ENCODE data around the gene RAB4A. TPM values are rescaled to one million over a fixed set of nuclear protein-coding genes. Genes with fewer than 3 reads are reported as not detected.

The RAB4A gene
- total and polyA plus RNA-seq, 9 of the 15 experiments (the other 6 are each of a cell fraction or from before 2014, with no cell fraction given): 8.3 to 61.0 (median 26.7) TPM

- 0 out of 2 replicates have a peak, but pooled peaks have one; percentile 54 for TF ChIP-seq ZNF586 (CRISPR knock-in tag; conservative IDR thresholded peaks at IDR 0.05)
- no peak for TF ChIP-seq NCOA6 (IDR thresholded peaks at IDR 0.05)
- no peak for TF ChIP-seq HSF4 (CRISPR knock-in tag; IDR thresholded peaks at IDR 0.05; ENCODE audit: borderline replicate concordance)
- TF ChIP-seq, protein P1, sequence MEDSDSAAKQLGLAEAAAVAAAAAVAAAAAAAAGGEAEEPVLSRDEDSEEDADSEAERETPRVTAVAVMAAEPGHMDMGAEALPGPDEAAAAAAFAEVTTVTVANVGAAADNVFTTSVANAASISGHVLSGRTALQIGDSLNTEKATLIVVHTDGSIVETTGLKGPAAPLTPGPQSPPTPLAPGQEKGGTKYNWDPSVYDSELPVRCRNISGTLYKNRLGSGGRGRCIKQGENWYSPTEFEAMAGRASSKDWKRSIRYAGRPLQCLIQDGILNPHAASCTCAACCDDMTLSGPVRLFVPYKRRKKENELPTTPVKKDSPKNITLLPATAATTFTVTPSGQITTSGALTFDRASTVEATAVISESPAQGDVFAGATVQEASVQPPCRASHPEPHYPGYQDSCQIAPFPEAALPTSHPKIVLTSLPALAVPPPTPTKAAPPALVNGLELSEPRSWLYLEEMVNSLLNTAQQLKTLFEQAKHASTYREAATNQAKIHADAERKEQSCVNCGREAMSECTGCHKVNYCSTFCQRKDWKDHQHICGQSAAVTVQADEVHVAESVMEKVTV (CRISPR knock-in tag; IDR thresholded peaks at IDR 0.05): no peak
- no peak for TF ChIP-seq POLR3G (IDR thresholded peaks at IDR 0.05; ENCODE audit: extremely low read depth, insufficient read length, insufficient replicate concordance)
- no peak for TF ChIP-seq CC2D1A (IDR thresholded peaks at IDR 0.05)
- TF ChIP-seq CBX1 (IDR thresholded peaks at IDR 0.05; ENCODE audit: low read depth): peak; percentile 93
- no peak for TF ChIP-seq KDM1A (IDR thresholded peaks at IDR 0.05)
- TF ChIP-seq PBX2 (CRISPR knock-in tag; IDR thresholded peaks at IDR 0.05; ENCODE audit: low read depth): no peak
- no peak for TF ChIP-seq PBX2 (tag; conservative IDR thresholded peaks at IDR 0.05; ENCODE audit: low read depth)
- peak; percentile 82; the same call in 1 of the 2 replicates for TF ChIP-seq RNF2 (IDR thresholded peaks at IDR 0.05)
- TF ChIP-seq ARID3B (CRISPR knock-in tag; IDR thresholded peaks at IDR 0.05; ENCODE audit: borderline replicate concordance): no peak
- peak; percentile 49 for TF ChIP-seq HNRNPK (IDR thresholded peaks at IDR 0.05; ENCODE audit: low read depth, low read length, poor library complexity, severe bottlenecking)
- TF ChIP-seq, protein P2, sequence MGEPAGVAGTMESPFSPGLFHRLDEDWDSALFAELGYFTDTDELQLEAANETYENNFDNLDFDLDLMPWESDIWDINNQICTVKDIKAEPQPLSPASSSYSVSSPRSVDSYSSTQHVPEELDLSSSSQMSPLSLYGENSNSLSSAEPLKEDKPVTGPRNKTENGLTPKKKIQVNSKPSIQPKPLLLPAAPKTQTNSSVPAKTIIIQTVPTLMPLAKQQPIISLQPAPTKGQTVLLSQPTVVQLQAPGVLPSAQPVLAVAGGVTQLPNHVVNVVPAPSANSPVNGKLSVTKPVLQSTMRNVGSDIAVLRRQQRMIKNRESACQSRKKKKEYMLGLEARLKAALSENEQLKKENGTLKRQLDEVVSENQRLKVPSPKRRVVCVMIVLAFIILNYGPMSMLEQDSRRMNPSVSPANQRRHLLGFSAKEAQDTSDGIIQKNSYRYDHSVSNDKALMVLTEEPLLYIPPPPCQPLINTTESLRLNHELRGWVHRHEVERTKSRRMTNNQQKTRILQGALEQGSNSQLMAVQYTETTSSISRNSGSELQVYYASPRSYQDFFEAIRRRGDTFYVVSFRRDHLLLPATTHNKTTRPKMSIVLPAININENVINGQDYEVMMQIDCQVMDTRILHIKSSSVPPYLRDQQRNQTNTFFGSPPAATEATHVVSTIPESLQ (CRISPR knock-in tag; IDR thresholded peaks at IDR 0.05): no peak
- TF ChIP-seq NEUROD1 (IDR thresholded peaks at IDR 0.05; ENCODE audit: borderline replicate concordance, low read depth, low read length, partially characterized antibody): no peak
- peak; percentile 42; the same call in 1 of the 2 replicates for TF ChIP-seq TCF3 (CRISPR knock-in tag; IDR thresholded peaks at IDR 0.05)
- peak; percentile 91 for TF ChIP-seq CREB1 (IDR thresholded peaks at IDR 0.05)
- TF ChIP-seq CREB1 (CRISPR knock-in tag; IDR thresholded peaks at IDR 0.05): peak; percentile 82
- TF ChIP-seq ZFX (CRISPR knock-in tag; IDR thresholded peaks at IDR 0.05): peak; percentile 86
- TF ChIP-seq ZBED1 (IDR thresholded peaks at IDR 0.05): no peak
Measured at GRCh38 chr1:229270547-229271447, at the start of gene RAB4A (continued).
